HG03196 (cell line): ENCODE data around the gene CLNK.
"Not testable (repeated sequence)": the region's sequence is repeated elsewhere in the genome, so short reads cannot be mapped to it uniquely, and the experiment has no call there.

Source experiments
- ATAC-seq: cut with Tn5 transposase; IDR thresholded peaks from one replicate; pipeline ENCODE4 v1.9.1; 2021; ENCODE audit not compliant: unreplicated experiment

Gene CLNK

GRCh38 chr4:10614926-10615325 is 69.6 kb downstream of the CLNK start:
- ATAC-seq, result not testable (repeated sequence)

DNA sequence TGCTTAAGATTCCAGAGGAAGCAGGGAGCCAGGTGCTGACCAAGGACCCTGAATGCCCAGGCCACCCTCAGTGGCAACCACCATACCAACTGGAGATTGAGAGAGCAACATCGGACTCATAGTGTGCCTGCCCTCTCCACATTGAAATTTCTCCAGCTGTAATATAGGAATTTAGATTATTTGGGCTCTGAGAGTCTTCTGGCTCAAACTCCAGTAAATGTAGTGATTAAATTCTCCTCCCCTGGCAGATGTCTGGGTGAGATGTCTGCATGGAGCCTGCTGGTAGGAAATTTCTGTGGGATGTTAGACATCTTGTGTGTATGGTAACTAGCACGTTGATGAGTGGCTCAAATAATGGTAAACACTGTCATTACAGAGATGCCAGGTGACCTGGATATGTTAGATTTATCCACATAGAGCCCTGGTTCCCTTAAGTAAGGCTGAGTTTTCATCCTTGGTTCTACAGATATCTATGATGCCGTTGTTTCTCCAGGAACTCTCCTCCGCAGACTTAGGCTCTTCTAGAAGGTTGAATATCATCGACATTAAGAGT is 70.6 kb downstream of the CLNK start:
- ATAC-seq, result no peak

GRCh38 chr4:10612476-10612875 is 72.1 kb downstream of the CLNK start:
- ATAC-seq, result no peak

- ATAC-seq, result no peak
Measured at GRCh38 chr4:10611673-10612072, 72.9 kb downstream of the CLNK start.

DNA sequence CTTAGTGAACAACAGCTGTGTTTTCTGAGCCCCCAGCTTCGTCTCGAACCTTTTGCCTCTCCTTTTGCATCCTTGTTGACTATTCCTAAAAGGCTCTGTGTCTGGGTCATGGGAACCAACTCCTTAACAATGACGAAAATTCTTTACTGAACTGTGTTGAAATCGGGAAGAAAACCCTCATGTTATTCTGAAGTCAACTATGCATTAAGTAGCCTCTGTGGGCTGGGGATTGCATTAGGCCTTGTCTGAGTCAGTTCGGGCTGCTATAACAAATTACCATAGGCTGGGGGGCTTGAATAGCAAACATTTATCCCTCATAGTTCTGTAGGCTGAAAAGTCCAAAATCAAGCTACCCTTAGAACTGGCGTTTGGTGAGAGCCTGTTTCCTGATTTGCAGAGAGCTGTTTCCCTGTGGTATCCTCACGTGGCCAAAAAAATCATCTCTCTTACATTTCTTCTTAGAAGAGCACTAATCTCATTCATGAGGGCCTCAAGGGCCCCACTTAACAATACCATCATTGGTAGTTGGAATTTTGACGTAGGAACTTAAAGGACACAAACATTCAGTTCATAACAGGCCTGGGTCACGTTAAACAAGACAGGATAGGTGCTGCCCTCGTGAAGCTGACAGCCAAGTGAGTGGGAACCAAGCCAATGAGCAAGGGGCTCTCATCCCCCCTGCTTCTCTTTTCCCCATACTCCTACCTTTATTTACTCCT is 75.9 kb downstream of the CLNK start:
- no peak for ATAC-seq

DNA sequence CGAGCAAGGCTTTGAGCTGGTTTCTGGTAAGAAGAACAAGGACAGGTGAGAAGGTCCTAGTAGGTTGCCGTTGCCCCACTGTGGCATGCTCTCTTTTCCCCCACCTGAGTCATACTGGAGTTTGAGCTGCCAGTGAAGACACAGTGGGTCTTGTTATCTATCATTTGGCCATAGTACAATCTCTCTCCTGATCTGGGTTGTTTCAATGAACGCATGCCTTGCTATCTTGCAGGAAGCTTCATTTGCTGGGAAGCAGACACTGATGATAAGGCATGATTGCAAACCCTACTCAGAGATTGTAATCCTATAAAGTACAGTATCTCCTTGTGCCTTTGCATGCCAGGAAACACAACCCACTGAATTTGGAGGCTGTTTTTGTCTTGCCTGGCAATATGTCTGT is 77.4 kb downstream of the CLNK start:
- no peak for ATAC-seq

- ATAC-seq, result no peak
Measured at GRCh38 chr4:10606483-10607155, 77.9 kb downstream of the CLNK start.

DNA sequence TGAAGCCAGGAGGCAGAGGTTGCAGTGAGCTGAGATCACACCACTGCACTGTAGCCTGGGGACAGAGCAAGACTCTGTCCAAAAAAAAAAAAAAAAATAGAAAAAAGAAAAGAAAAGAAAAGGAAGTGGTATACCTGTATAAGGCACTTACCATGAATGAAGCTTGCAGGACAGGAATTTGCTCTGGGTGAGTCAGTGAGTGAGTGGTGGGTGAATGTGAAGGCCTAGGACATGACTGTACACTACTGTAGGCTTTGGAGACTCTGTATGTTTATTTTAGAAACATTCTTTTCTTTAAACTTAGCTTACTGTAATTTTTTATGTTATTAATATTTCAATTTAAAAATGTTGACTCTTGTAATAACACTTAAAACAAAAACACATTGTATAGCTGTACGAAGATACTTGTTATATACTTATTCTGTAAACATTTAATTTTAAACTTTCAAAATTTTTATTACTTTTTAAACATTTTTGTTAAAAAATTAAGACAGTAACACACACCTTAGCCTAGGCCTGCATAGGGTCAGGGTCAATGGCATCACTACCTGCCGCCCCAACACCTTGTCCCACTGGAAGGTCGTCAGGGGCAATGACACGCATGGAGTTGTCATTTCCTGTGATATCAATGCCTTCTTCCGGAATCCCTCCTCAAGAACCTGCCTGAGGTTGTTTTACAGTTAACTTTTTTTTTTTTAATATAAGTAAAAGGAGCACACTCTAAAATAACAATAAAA is 78.7 kb downstream of the CLNK start:
- ATAC-seq, result no peak

GRCh38 chr4:10605031-10605430 is 79.5 kb downstream of the CLNK start:
- ATAC-seq, result no peak

- ATAC-seq, result no peak
Measured at GRCh38 chr4:10599574-10599973, 85.0 kb downstream of the CLNK start.

- ATAC-seq, result no peak
Measured at GRCh38 chr4:10598829-10599228, 85.7 kb downstream of the CLNK start.

- ATAC-seq, result no peak
Measured at GRCh38 chr4:10596586-10597290, 87.8 kb downstream of the CLNK start.

DNA sequence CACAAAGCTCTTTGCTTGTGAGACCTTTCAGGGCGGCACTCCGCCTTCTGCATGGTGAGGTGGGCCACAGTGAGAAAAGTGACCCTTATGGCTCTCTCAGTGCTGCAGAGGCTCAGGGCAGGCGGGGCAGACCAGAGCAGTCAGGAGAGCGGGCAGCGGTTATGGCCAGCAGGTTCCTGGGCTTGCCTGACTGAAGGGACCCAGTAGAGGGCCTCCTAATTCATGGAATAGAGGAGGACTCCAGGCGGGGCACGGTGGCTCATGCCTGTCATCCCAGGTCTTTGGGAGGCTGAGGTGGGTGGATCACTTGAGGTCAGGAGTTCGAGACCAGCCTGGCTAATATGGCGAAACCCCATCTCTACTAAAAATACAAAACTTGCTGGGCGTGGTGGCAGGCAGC is 91.4 kb downstream of the CLNK start:
- no peak for ATAC-seq

DNA sequence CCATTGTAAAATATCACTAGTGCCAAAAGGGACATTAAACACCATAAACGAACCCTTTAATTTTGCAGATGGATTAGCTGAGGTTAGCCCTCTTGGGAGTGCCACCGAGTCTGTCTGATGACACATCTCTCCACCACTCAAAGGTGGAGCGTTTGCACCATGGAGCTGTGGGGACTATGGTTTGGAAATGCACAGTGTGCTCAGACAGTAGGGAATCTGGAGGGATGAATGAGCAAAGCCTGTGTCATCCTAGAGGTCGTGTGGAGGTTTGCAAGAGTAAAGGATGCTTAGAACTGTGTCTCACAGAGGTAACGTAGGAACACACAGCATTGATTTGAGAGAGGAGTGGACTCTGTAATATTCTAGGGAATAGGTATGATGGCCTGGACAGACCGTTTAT is 93.7 kb downstream of the CLNK start:
- no peak for ATAC-seq

GRCh38 chr4:10589799-10590198 is 94.8 kb downstream of the CLNK start:
- ATAC-seq, result no peak

DNA sequence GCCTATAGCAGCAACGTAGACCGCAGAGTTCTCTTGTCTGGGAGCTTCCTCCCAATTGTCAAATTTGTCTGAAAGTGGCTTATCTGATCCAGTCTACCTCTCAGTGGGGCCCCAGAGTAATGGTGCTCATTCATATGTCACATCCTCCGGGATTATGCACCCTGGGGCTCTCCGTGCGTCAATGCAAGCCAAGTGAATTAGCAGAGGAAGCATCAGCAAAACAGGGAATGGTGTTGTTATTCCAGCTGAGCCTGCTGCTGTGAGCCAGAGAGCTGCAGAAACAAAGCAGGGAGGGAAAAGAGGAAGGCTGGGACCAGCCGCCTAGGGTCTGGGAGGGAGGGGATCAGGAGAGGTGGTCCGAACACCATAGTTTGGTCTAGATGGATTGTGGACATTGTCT is 95.2 kb downstream of the CLNK start:
- ATAC-seq, result no peak

GRCh38 chr4:10587697-10588096 is 96.9 kb downstream of the CLNK start:
- no peak for ATAC-seq

DNA sequence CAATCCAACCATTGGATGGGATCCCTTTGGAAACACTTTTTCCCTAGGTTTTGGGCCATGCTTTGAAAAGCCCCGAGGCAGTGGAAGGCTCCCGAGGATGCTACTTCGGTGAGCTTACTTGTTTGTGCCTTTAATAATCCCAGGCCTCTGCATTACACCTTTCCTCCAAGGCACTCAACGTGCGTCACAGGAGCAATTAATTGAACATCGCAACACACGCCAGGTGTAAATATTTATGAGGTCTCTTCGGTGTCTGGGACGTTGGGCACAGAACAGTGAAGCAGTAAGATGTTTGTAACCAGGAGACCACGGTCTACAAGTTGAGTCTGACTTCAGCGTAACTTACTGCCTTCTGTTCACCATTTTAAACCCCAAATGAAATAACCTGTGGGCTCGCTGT is 97.3 kb downstream of the CLNK start:
- no peak for ATAC-seq

DNA sequence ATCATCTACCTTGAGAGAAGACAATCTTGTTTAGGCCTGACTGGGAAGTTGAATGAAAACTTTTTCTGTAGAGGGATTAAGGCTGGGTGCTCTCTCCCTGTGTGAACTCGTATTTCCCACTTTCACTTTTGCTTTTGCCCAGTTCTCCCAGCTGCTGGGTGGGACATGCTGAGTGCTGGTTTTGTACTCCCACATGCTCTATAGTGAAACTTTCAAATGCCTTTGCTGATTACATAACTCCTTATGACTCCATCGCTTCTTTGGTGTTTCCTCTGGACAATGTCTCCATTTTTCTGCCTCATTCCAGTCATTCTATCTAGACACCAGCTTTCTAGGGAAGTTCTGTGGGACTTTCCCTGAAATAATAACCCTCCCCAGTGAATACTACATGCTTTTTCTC is 100.5 kb downstream of the CLNK start:
- ATAC-seq, result peak; percentile 54

- ATAC-seq, result no peak
Measured at GRCh38 chr4:10582951-10583350, 101.6 kb downstream of the CLNK start.

- no peak for ATAC-seq
Measured at GRCh38 chr4:10582059-10582686, 102.4 kb downstream of the CLNK start.
